Left lung (tissue), 14 donors: Measurements from ENCODE around the gene IGFBP6. TPM values are rescaled to one million over a fixed set of nuclear protein-coding genes. Genes with fewer than 3 reads are reported as not detected.

ENCODE experiments used
- ATAC-seq: fragments of 200-7000 bp; cut with Tn5 transposase; one replicate; pipeline ENCODE4 v1.9.1; 2020; ENCODE audit warnings: moderate library complexity
- DNase-seq, 4 donors: peaks; one replicate each; pipeline ENCODE4 v3.0.0-alpha.2; 2013 to 2020
- H3K27ac ChIP-seq, 2 donors: fragments of 200-600 bp; sonication (generic) in 1 of 2; one replicate each; pipeline versions ENCODE4 v1.5.0 to v1.8.0; 2020 to 2021
- H3K27me3 ChIP-seq, 2 donors: fragments of 200-600 bp; sonication (generic) in 1 of 2; one replicate each; pipeline versions ENCODE4 v1.5.0 to v1.8.0; 2020 to 2021
- H3K36me3 ChIP-seq, 2 donors: fragments of 200-600 bp; sonication (generic) in 1 of 2; one replicate each; pipeline versions ENCODE4 v1.5.0 to v1.8.0; 2020 to 2021
- H3K4me1 ChIP-seq, 2 donors: fragments of 200-600 bp; one replicate each; pipeline ENCODE4 v1.8.0; 2021
- H3K4me3 ChIP-seq, 2 donors: fragments of 200-600 bp; sonication (generic) in 1 of 2; one replicate each; pipeline versions ENCODE4 v1.5.0 to v1.8.0; 2020 to 2021; ENCODE audit warnings: mild to moderate bottlenecking in 1 of 2
- H3K9me3 ChIP-seq, 2 donors: fragments of 200-600 bp; sonication (generic) in 1 of 2; one replicate each; pipeline versions ENCODE4 v1.5.0 to v1.8.0; 2020 to 2021
- CTCF ChIP-seq, 2 donors: fragments of 200-600 bp; sonication (generic) in 1 of 2; IDR thresholded peaks; one replicate each; pipeline versions ENCODE4 v1.5.0 to v1.8.0; 2021; ENCODE audit warnings: antibody characterized with exemption in 2 of 2
- intact Hi-C, 2 donors: fragments of 100-400 bp; cut with DNase I; formaldehyde crosslinking; loops; one replicate each; pipeline versions ENCODE4 v1.11.2 to v1.14.2; 2022
- long read RNA-seq, 12 donors: library from polyadenylated mRNA in 2 of 12; unstranded in 2 of 12; transcript quantifications; one replicate each; pipeline ENCODE4 v2.0.0 and lab custom pipeline, GENCODE V29; 2019 to 2026
- polyA plus RNA-seq, 6 donors: library from polyadenylated mRNA; unstranded; fragments of 120-200 nt; gene quantifications; one replicate each; pipeline ENCODE4 v1.2.1, GENCODE V29; 2013; ENCODE audit not compliant: insufficient read length in 6 of 6
- total RNA-seq, 2 donors: library from RNA; stranded (reverse); fragmentation: NEBNext Ultra II Directional; extraction: Animal tissue kit (Norgen Biotek cat#: 25700); gene quantifications; one replicate each; pipeline ENCODE4 v1.2.1, GENCODE V29; 2021
- donor health status: DM: no; HTN: yes; CAD: no.
- donor health status: DM: no; HTN: no; CAD: no.

The IGFBP6 gene
- total RNA-seq (10 to 100 TPM; 25.4 to 29.1 TPM), polyA plus RNA-seq (10 to 100 TPM; 15.4 to 23.8 (median 22.2) TPM)
- long read RNA-seq, donor 1, transcript IGFBP6-201 (4 exons, 1,169 nt) = major isoform, 21 of 27 reads
- long read RNA-seq, donor 1, partial matches to known transcripts = 6 of 27 reads
- long read RNA-seq, donor 1, other reads (novel, unspliced or antisense) = 0 of 27 reads
- long read RNA-seq, donor 2, transcript IGFBP6-201 (4 exons, 1,169 nt) = major isoform, 14 of 20 reads
- long read RNA-seq, donor 2, partial matches to known transcripts = 6 of 20 reads
- long read RNA-seq, donor 2, other reads (novel, unspliced or antisense) = 0 of 20 reads
- long read RNA-seq, donor 3, transcript IGFBP6-201 (4 exons, 1,169 nt) = major isoform, 11 of 11 reads
- long read RNA-seq, donor 3, partial matches to known transcripts = 0 of 11 reads
- long read RNA-seq, donor 3, other reads (novel, unspliced or antisense) = 0 of 11 reads
- long read RNA-seq, donor 4, transcript IGFBP6-201 (4 exons, 1,169 nt) = major isoform, 46 of 48 reads
- long read RNA-seq, donor 4, partial matches to known transcripts = 2 of 48 reads
- long read RNA-seq, donor 4, other reads (novel, unspliced or antisense) = 0 of 48 reads
- long read RNA-seq, donor 5, transcript IGFBP6-201 (4 exons, 1,169 nt) = major isoform, 26 of 26 reads
- long read RNA-seq, donor 5, partial matches to known transcripts = 0 of 26 reads
- long read RNA-seq, donor 5, other reads (novel, unspliced or antisense) = 0 of 26 reads
- long read RNA-seq, donor 6, transcript IGFBP6-201 (4 exons, 1,169 nt) = major isoform, 12 of 17 reads
- long read RNA-seq, donor 6, partial matches to known transcripts = 5 of 17 reads
- long read RNA-seq, donor 6, other reads (novel, unspliced or antisense) = 0 of 17 reads
- long read RNA-seq, donor 7, transcript IGFBP6-201 (4 exons, 1,169 nt) = major isoform, 9 of 9 reads
- long read RNA-seq, donor 7, partial matches to known transcripts = 0 of 9 reads
- long read RNA-seq, donor 7, other reads (novel, unspliced or antisense) = 0 of 9 reads
- long read RNA-seq, donor 8, transcript IGFBP6-201 (4 exons, 1,169 nt) = major isoform, 7 of 15 reads
- long read RNA-seq, donor 8, partial matches to known transcripts = 8 of 15 reads
- long read RNA-seq, donor 8, other reads (novel, unspliced or antisense) = 0 of 15 reads
- long read RNA-seq, donor 9 = 0 reads
- long read RNA-seq, donor 10, transcript IGFBP6-201 (4 exons, 1,169 nt) = major isoform, 61 of 64 reads
- long read RNA-seq, donor 10, partial matches to known transcripts = 1 of 64 reads
- long read RNA-seq, donor 10, other reads (novel, unspliced or antisense) = 1 of 64 reads
- long read RNA-seq, donor 11, transcript IGFBP6-201 (4 exons, 1,169 nt) = major isoform, 13 of 13 reads
- long read RNA-seq, donor 11, partial matches to known transcripts = 0 of 13 reads
- long read RNA-seq, donor 11, other reads (novel, unspliced or antisense) = 0 of 13 reads
- long read RNA-seq, donor 12, transcript IGFBP6-201 (4 exons, 1,169 nt) = major isoform, 8 of 16 reads
- long read RNA-seq, donor 12, partial matches to known transcripts = 8 of 16 reads
- long read RNA-seq, donor 12, other reads (novel, unspliced or antisense) = 0 of 16 reads

- ATAC-seq (peak; percentile 68), DNase-seq (peak; percentile 35 to 90 (median 55))
- Histone ChIP-seq H3K36me3 (no peaks in the 10 kb centered on the region), H3K27ac (peak within 1 kb of the TSS; percentile 66 to 78), H3K27me3 (peaks cover 0 to 34% of the 10 kb centered on the region in 2 donors), H3K4me1 (peaks cover 11 to 52% of the 10 kb centered on the region in 2 donors), H3K9me3 (no peaks in the 10 kb centered on the region), H3K4me3 (peak within 1 kb of the TSS; percentile 41 to 49)
- intact Hi-C loops = loop anchor here in 1 of 2 donors (2.0 kb wide), 1 partner anchor 33 kb away; no protein-coding TSS in a partner anchor
- TF ChIP-seq CTCF (IDR thresholded peaks at IDR 0.05) = peak in 1 of 2 donors; percentile 17
These were observed at the start of gene IGFBP6 for GRCh38 chr12:53097564-53098353. Gene IGFBP6, plus strand, starts transcription at chr12:53097667. Its CDS starts 51 bp downstream, at chr12:53097718.

GRCh38 chr12:53048033-53048779 is 49.3 kb upstream of the IGFBP6 start:
- peak overlapping the region; percentile 88 to 96 for H3K27ac ChIP-seq
- DNase-seq (peak in 2 of 4 donors; percentile 61 to 72), ATAC-seq (peak; percentile 27)
- TF ChIP-seq CTCF (IDR thresholded peaks at IDR 0.05) = no peak
- peaks cover 48 to 64% of the 10 kb centered on the region in 2 donors for H3K4me1 ChIP-seq
- intact Hi-C loops = no loop called here
- no peaks in the 10 kb centered on the region for H3K36me3 ChIP-seq
- H3K4me3 ChIP-seq = peak overlapping the region; percentile 36 to 68
- H3K27me3 ChIP-seq = peaks cover 0 to 10% of the 10 kb centered on the region in 2 donors
- H3K9me3 ChIP-seq = no peaks in the 10 kb centered on the region

- Histone ChIP-seq H3K27ac (peak overlapping the region; percentile 88 to 96), H3K27me3 (peaks cover 0 to 10% of the 10 kb centered on the region in 2 donors), H3K36me3 (no peaks in the 10 kb centered on the region), H3K9me3 (no peaks in the 10 kb centered on the region), H3K4me1 (peaks cover 55 to 64% of the 10 kb centered on the region in 2 donors), H3K4me3 (peak overlapping the region; percentile 59 to 68)
- intact Hi-C loops = no loop called here
- DNase-seq (peak in 2 of 4 donors; percentile 82 to 89), ATAC-seq (no peak)
- TF ChIP-seq CTCF (IDR thresholded peaks at IDR 0.05) = no peak
These were observed 48.6 kb upstream of the IGFBP6 start for GRCh38 chr12:53048780-53049401.
